HCT116 (cell line): ENCODE results near the gene GNAI1. TPM values are rescaled to one million over a fixed set of nuclear protein-coding genes. Genes with fewer than 3 reads are reported as not detected.

ENCODE experiments used
- ATAC-seq: fragments of 200-7000 bp; cut with Tn5 transposase; 2 replicates; pipeline ENCODE4 v1.9.1; 2020; ENCODE audit warnings: mild to moderate bottlenecking, moderate library complexity
- BruUV-seq: library from RNA; stranded (reverse); fragments of 400-500 nt; replicated peaks from 2 replicates; lab custom pipeline; 2021; lab: Mats Ljungman, UMichigan
- CTCF ChIA-PET: fragments of 300-600 bp; sonication (Branson Sonifier 250); formaldehyde crosslinking; loops from one replicate; lab custom pipeline; 2021; ENCODE audit warnings: antibody characterized with exemption; lab: Charles Lee
- POLR2A ChIA-PET: fragments of 300-600, 350-600 bp; sonication (Branson Sonifier 250); formaldehyde crosslinking; loops from one replicate; lab custom pipeline; 2021; ENCODE audit warnings: antibody characterized with exemption; lab: Charles Lee
- RAD21 ChIA-PET, 2 experiments: fragments of 300-600 bp; sonication (Branson Sonifier 250); formaldehyde crosslinking; loops; one replicate each; lab custom pipeline; 2023; ENCODE audit warnings: low total read pairs in 2 of 2; ENCODE audit not compliant: uncharacterized antibody in 2 of 2, unreplicated experiment in 2 of 2, low non-redundant PET in 1 of 2; lab: Charles Lee
- DNase-seq: peaks from one replicate; pipeline ENCODE4 v3.0.0-alpha.2; 2010; ENCODE audit warnings: low read depth, low spot score
- H2AFZ ChIP-seq: fragments of 200-600 bp; shearing (Covaris generic), sonication (generic); 2 replicates; pipeline ENCODE4 v1.6.1; 2017; ENCODE audit warnings: low read depth, mixed run types, mixed read lengths, antibody characterized with exemption, low read length; ENCODE audit not compliant: poor library complexity, severe bottlenecking
- H3K27ac ChIP-seq: 2 replicates; pipeline ENCODE4 v1.5.1; 2012; ENCODE audit warnings: low read depth, low read length
- H3K27me3 ChIP-seq: fragments of 200-600 bp; sonication (generic); 2 replicates; pipeline ENCODE4 v1.6.1; 2016; ENCODE audit warnings: mixed run types, low read length, mixed read lengths; ENCODE audit not compliant: insufficient read depth
- H3K36me3 ChIP-seq, 2 experiments: fragments of 200-500 bp in 1 of 2; fragments of 200-600 bp in 1 of 2; sonication (Bioruptor generic) in 1 of 2; sonication (generic) in 1 of 2; 2 replicates each; pipeline versions ENCODE4 v1.5.1 to v1.6.1; 2014 to 2016; ENCODE audit warnings: low read length in 2 of 2, inconsistent platforms in 1 of 2, mixed read lengths in 1 of 2, mixed run types in 1 of 2; ENCODE audit not compliant: insufficient read depth in 2 of 2, control insufficient read depth in 1 of 2
- H3K4me1 ChIP-seq, 2 experiments: fragments of 200-600 bp in 1 of 2; sonication (generic) in 1 of 2; 2 replicates each; pipeline versions ENCODE4 v1.5.1 to v1.6.1; 2012 to 2017; ENCODE audit warnings: low read length in 2 of 2, inconsistent platforms in 1 of 2, mild to moderate bottlenecking in 1 of 2, mixed read lengths in 1 of 2, mixed run types in 1 of 2, moderate library complexity in 1 of 2; ENCODE audit not compliant: insufficient read depth in 2 of 2, control insufficient read depth in 1 of 2
- H3K4me2 ChIP-seq: fragments of 200-600 bp; sonication (generic); 2 replicates; pipeline ENCODE4 v1.6.1; 2017; ENCODE audit warnings: mixed run types, low read length, mixed read lengths
- H3K4me3 ChIP-seq, 2 experiments: fragments of 200-600 bp in 1 of 2; sonication (generic) in 1 of 2; replicated peaks in 1 of 2; 2 replicates each; pipeline ENCODE4 v1.5.1; 2011 to 2016; ENCODE audit warnings: low read length in 2 of 2, control low read depth in 1 of 2, low read depth in 1 of 2, mild to moderate bottlenecking in 1 of 2, mixed read lengths in 1 of 2, mixed run types in 1 of 2
- H3K79me2 ChIP-seq: fragments of 200-600 bp; sonication (generic); 2 replicates; pipeline ENCODE4 v1.6.1; 2017; ENCODE audit warnings: mild to moderate bottlenecking, mixed run types, low read length, moderate library complexity, mixed read lengths; ENCODE audit not compliant: insufficient read depth
- H3K9ac ChIP-seq: fragments of 200-600 bp; sonication (generic); 2 replicates; pipeline ENCODE4 v1.6.1; 2016; ENCODE audit warnings: low read length, mixed read lengths
- H3K9me2 ChIP-seq: fragments of 200-600 bp; sonication (generic), shearing (Covaris generic); 2 replicates; pipeline ENCODE4 v1.6.1; 2017; ENCODE audit warnings: mixed run types, mild to moderate bottlenecking, moderate library complexity; ENCODE audit not compliant: insufficient read depth
- H3K9me3 ChIP-seq, 2 experiments: fragments of 200-500 bp in 1 of 2; fragments of 200-600 bp in 1 of 2; sonication (Bioruptor generic) in 1 of 2; sonication (generic) in 1 of 2; 2 replicates each; pipeline ENCODE4 v1.6.1; 2014 to 2017; ENCODE audit warnings: low read length in 2 of 2, mixed read lengths in 2 of 2, inconsistent platforms in 1 of 2, low read depth in 1 of 2, mild to moderate bottlenecking in 1 of 2, mixed run types in 1 of 2, moderate library complexity in 1 of 2; ENCODE audit not compliant: control insufficient read depth in 1 of 2, insufficient read depth in 1 of 2
- H4K20me1 ChIP-seq: fragments of 200-600 bp; sonication (generic), shearing (Covaris generic); 2 replicates; pipeline ENCODE4 v1.6.1; 2017; ENCODE audit warnings: mixed run types, mild to moderate bottlenecking, moderate library complexity; ENCODE audit not compliant: insufficient read depth
- ATF3 ChIP-seq: IDR thresholded peaks from 2 replicates; pipeline ENCODE4 v1.6.1; 2012
- CBX3 ChIP-seq: IDR thresholded peaks from 2 replicates; pipeline ENCODE4 v1.6.1; 2012; ENCODE audit warnings: low read depth
- CEBPB ChIP-seq: IDR thresholded peaks from 2 replicates; pipeline ENCODE4 v1.6.1; 2012; ENCODE audit warnings: low read depth
- ELF1 ChIP-seq: IDR thresholded peaks from 2 replicates; pipeline ENCODE4 v1.6.1; 2012; ENCODE audit warnings: low read depth, borderline replicate concordance
- EZH2 ChIP-seq: fragments of 200-600 bp; sonication (generic); IDR thresholded peaks from 2 replicates; pipeline ENCODE4 v1.6.1; 2017; ENCODE audit warnings: antibody characterized with exemption, mixed run types
- EZH2phosphoT487 ChIP-seq: fragments of 200-600 bp; IDR thresholded peaks from 2 replicates; pipeline ENCODE4 v1.6.1; 2018; ENCODE audit warnings: antibody characterized with exemption, borderline replicate concordance
- FOSL1 ChIP-seq: IDR thresholded peaks from 2 replicates; pipeline ENCODE4 v1.6.1; 2012; ENCODE audit warnings: low read depth
- POLR2AphosphoS5 ChIP-seq: IDR thresholded peaks from 2 replicates; pipeline ENCODE4 v1.6.1; 2011; ENCODE audit warnings: mild to moderate bottlenecking, low read depth, low read length, moderate library complexity
- SRF ChIP-seq: IDR thresholded peaks from 2 replicates; pipeline ENCODE4 v1.6.1; 2012; ENCODE audit warnings: low read depth
- TCF7L2 ChIP-seq: IDR thresholded peaks from 2 replicates; pipeline ENCODE4 v1.7.0; 2011; ENCODE audit warnings: borderline replicate concordance, inconsistent platforms; ENCODE audit not compliant: insufficient read depth, insufficient read length; ENCODE audit errors: extremely low read depth
- YY1 ChIP-seq: IDR thresholded peaks from 2 replicates; pipeline ENCODE4 v1.6.1; 2011; ENCODE audit warnings: low read length, low read depth, moderate library complexity, mild to moderate bottlenecking; ENCODE audit not compliant: insufficient replicate concordance; ENCODE audit errors: extremely low read depth
- intact Hi-C: fragments of 100-400 bp; cut with micrococcal nuclease; formaldehyde crosslinking; loops from 2 replicates; pipeline ENCODE4 v1.10.0; 2022
- total RNA-seq: library from RNA; stranded (reverse); gene quantifications from one replicate; pipeline ENCODE4 v1.2.1, GENCODE V29; 2021; ENCODE audit not compliant: unreplicated experiment
- TF ChIP-seq, protein P1 (sequence below), 3 experiments: fragments of 200-600 bp in 1 of 3; sonication (generic) in 1 of 3; IDR thresholded peaks in 2 of 3; conservative IDR thresholded peaks in 1 of 3; 2 replicates each; pipeline ENCODE4 v1.5.1; 2012 to 2017; ENCODE audit warnings: low read depth in 2 of 3, low read length in 2 of 3, antibody characterized with exemption in 1 of 3, borderline replicate concordance in 1 of 3, control low read depth in 1 of 3, mild to moderate bottlenecking in 1 of 3, mixed read lengths in 1 of 3, mixed run types in 1 of 3, moderate library complexity in 1 of 3; ENCODE audit not compliant: insufficient read depth in 1 of 3
- TF ChIP-seq, protein P2 (sequence below): IDR thresholded peaks from 2 replicates; pipeline ENCODE4 v1.6.1; 2012
- TF ChIP-seq, protein P3 (sequence below): IDR thresholded peaks from 2 replicates; pipeline ENCODE4 v1.6.1; 2012; ENCODE audit warnings: low read depth

GNAI1 gene
- total RNA-seq, 1 experiment from 2014 or later = 148 TPM

DNA sequence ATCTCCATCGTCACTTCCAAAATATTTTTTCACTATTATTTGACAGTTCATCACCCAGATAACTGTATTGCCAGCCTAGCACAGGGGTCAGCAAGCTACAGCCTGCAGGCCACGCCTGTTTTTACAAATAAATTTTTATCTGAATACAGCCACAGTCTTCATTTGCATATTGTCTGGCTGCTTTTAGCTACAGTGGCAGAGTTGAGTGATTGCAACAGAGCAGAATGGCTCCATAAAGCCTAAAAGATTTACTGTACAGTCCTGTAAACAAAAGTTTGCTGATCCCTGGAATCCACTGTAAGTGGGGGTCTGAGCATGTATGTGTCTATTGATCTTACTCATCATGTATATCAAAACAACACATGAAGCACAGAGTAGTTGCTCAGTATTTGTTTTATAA is 45.9 kb upstream of the GNAI1 start:
- peak overlapping the region; percentile 96 for H2AFZ ChIP-seq
- TF ChIP-seq EZH2 = no peak
- 0 out of 2 replicates have a peak, but pooled peaks have one; percentile 19 for TF ChIP-seq CEBPB
- TF ChIP-seq ELF1 = no peak
- TF ChIP-seq, protein P1, sequence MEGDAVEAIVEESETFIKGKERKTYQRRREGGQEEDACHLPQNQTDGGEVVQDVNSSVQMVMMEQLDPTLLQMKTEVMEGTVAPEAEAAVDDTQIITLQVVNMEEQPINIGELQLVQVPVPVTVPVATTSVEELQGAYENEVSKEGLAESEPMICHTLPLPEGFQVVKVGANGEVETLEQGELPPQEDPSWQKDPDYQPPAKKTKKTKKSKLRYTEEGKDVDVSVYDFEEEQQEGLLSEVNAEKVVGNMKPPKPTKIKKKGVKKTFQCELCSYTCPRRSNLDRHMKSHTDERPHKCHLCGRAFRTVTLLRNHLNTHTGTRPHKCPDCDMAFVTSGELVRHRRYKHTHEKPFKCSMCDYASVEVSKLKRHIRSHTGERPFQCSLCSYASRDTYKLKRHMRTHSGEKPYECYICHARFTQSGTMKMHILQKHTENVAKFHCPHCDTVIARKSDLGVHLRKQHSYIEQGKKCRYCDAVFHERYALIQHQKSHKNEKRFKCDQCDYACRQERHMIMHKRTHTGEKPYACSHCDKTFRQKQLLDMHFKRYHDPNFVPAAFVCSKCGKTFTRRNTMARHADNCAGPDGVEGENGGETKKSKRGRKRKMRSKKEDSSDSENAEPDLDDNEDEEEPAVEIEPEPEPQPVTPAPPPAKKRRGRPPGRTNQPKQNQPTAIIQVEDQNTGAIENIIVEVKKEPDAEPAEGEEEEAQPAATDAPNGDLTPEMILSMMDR (IDR thresholded peaks at IDR 0.05 in 2 of 3, conservative IDR thresholded peaks at IDR 0.05 in 1 of 3; ENCODE audit: borderline replicate concordance in 1 of 3, insufficient read depth in 1 of 3, low read depth in 2 of 3, low read length in 2 of 3) = no peak
- no peak for TF ChIP-seq EZH2phosphoT487
- H3K36me3 ChIP-seq = no peaks in the 10 kb centered on the region
- H3K4me1 ChIP-seq = peaks cover 44 to 69% of the 10 kb centered on the region in 2 experiments; a peak in 3 of 4 replicates
- H3K4me3 ChIP-seq = no peak overlapping the region
- H4K20me1 ChIP-seq = no peaks in the 10 kb centered on the region
- no peak overlapping the region for H3K9ac ChIP-seq
- ChIA-PET RAD21 (no interaction called here), POLR2A (no interaction called here), CTCF (interaction anchor here (1.0 to 1.8 kb wide), 4 partner anchors 8 to 570 kb away, joined by 3 to 7 read pairs (median 4); partner anchors contain the start of gene GNAI1)
- intact Hi-C loops = loop anchor here (5.0 kb wide), 1 partner anchor 189 kb away; no protein-coding TSS in a partner anchor
- H3K9me3 ChIP-seq = no peaks in the 10 kb centered on the region
- no peaks in the 10 kb centered on the region for H3K79me2 ChIP-seq
- no TSS peak for BruUV-seq
- no peak for DNase-seq
- no peaks in the 10 kb centered on the region for H3K9me2 ChIP-seq
- no peaks in the 10 kb centered on the region for H3K27me3 ChIP-seq
- peak overlapping the region; percentile 85 for H3K4me2 ChIP-seq
- ATAC-seq = 0 out of 2 replicates have a peak, but pooled peaks have one; percentile 20
- peak overlapping the region; percentile 89; the same call in 1 of the 2 replicates for H3K27ac ChIP-seq

DNA sequence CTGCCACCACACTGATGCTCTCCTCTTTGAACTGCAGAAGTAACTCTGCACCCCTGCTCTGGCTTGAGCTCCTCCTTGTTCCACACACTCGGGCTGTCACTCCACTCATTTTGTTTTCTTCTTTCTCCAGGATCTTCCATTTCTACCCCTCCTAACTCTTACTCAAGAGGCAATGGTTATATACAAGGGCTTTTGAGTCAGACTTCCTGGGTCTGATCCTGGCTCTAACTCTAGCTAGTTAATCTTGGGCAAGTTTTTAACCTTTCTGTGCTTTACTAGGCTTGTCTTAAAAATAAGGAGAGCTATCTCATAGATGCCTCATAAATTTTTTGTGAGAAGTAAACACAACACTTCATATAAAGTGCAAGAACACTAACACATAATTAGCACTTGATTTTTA is 45.3 kb upstream of the GNAI1 start:
- H2AFZ ChIP-seq = peak overlapping the region; percentile 96
- H3K4me2 ChIP-seq = peak overlapping the region; percentile 37
- H3K9ac ChIP-seq = no peak overlapping the region
- H4K20me1 ChIP-seq = no peaks in the 10 kb centered on the region
- H3K9me2 ChIP-seq = no peaks in the 10 kb centered on the region
- CTCF ChIA-PET = interaction anchor here (1.0 to 1.8 kb wide), 3 partner anchors 30 to 569 kb away, joined by 3 to 7 read pairs (median 3); partner anchors contain the start of gene GNAI1
- H3K4me3 ChIP-seq = no peak overlapping the region
- ATAC-seq (no peak), DNase-seq (no peak)
- no peak overlapping the region; the same call in 1 of the 2 replicates for H3K27ac ChIP-seq
- POLR2A ChIA-PET = no interaction called here
- H3K36me3 ChIP-seq = no peaks in the 10 kb centered on the region
- intact Hi-C loops = loop anchor here (5.0 kb wide), 1 partner anchor 188 kb away; no protein-coding TSS in a partner anchor
- BruUV-seq = no TSS peak
- RAD21 ChIA-PET = no interaction called here
- H3K4me1 ChIP-seq = peaks cover 44 to 69% of the 10 kb centered on the region in 2 experiments; a peak in 3 of 4 replicates
- no peaks in the 10 kb centered on the region for H3K27me3 ChIP-seq
- H3K79me2 ChIP-seq = no peaks in the 10 kb centered on the region
- H3K9me3 ChIP-seq = no peaks in the 10 kb centered on the region
- no peak for TF ChIP-seq YY1
- TF ChIP-seq FOSL1 = no peak
- no peak for TF ChIP-seq CBX3
- no peak for TF ChIP-seq CEBPB
- no peak for TF ChIP-seq SRF
- TF ChIP-seq, protein P2, sequence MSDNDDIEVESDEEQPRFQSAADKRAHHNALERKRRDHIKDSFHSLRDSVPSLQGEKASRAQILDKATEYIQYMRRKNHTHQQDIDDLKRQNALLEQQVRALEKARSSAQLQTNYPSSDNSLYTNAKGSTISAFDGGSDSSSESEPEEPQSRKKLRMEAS = no peak
- TF ChIP-seq ATF3 = no peak
- TF ChIP-seq, protein P3, sequence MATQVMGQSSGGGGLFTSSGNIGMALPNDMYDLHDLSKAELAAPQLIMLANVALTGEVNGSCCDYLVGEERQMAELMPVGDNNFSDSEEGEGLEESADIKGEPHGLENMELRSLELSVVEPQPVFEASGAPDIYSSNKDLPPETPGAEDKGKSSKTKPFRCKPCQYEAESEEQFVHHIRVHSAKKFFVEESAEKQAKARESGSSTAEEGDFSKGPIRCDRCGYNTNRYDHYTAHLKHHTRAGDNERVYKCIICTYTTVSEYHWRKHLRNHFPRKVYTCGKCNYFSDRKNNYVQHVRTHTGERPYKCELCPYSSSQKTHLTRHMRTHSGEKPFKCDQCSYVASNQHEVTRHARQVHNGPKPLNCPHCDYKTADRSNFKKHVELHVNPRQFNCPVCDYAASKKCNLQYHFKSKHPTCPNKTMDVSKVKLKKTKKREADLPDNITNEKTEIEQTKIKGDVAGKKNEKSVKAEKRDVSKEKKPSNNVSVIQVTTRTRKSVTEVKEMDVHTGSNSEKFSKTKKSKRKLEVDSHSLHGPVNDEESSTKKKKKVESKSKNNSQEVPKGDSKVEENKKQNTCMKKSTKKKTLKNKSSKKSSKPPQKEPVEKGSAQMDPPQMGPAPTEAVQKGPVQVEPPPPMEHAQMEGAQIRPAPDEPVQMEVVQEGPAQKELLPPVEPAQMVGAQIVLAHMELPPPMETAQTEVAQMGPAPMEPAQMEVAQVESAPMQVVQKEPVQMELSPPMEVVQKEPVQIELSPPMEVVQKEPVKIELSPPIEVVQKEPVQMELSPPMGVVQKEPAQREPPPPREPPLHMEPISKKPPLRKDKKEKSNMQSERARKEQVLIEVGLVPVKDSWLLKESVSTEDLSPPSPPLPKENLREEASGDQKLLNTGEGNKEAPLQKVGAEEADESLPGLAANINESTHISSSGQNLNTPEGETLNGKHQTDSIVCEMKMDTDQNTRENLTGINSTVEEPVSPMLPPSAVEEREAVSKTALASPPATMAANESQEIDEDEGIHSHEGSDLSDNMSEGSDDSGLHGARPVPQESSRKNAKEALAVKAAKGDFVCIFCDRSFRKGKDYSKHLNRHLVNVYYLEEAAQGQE = no peak
- no peak for TF ChIP-seq EZH2phosphoT487
- no peak for TF ChIP-seq TCF7L2
- no peak for TF ChIP-seq POLR2AphosphoS5
